Neural cell (in vitro differentiated cells): ENCODE data around the gene LYVE1.

Experiments used
- EP300 ChIP-seq: fragments of 450-650 bp; conservative IDR thresholded peaks from 2 replicates; pipeline ENCODE4 v1.6.1; 2014; ENCODE audit warnings: antibody characterized with exemption, mild to moderate bottlenecking, moderate library complexity; ENCODE audit not compliant: poor library complexity, severe bottlenecking
- EZH2 ChIP-seq: fragments of 200-600, 300-800 bp; shearing (Covaris generic), sonication (generic); IDR thresholded peaks from 2 replicates; pipeline ENCODE4 v1.6.1; 2014; ENCODE audit warnings: antibody characterized with exemption, low read length, borderline replicate concordance, mild to moderate bottlenecking; ENCODE audit not compliant: insufficient read depth, poor library complexity, severe bottlenecking
- POLR2AphosphoS5 ChIP-seq: IDR thresholded peaks from 2 replicates; pipeline ENCODE4 v1.6.1; 2012
- RAD21 ChIP-seq: fragments of 450-650 bp; conservative IDR thresholded peaks from 2 replicates; pipeline ENCODE4 v1.6.1; 2014; ENCODE audit warnings: antibody characterized with exemption, mild to moderate bottlenecking, moderate library complexity
- SMC3 ChIP-seq: fragments of 450-650 bp; conservative IDR thresholded peaks from 2 replicates; pipeline ENCODE4 v1.6.1; 2014; ENCODE audit warnings: antibody characterized with exemption, mild to moderate bottlenecking, moderate library complexity; ENCODE audit not compliant: poor library complexity
- TAF1 ChIP-seq: IDR thresholded peaks from 2 replicates; pipeline ENCODE4 v1.6.1; 2012; ENCODE audit warnings: low read depth
- TF ChIP-seq, protein P1 (sequence below): fragments of 450-650 bp; IDR thresholded peaks from 2 replicates; pipeline ENCODE4 v1.5.1; 2014; ENCODE audit warnings: antibody characterized with exemption, mild to moderate bottlenecking, moderate library complexity; ENCODE audit not compliant: poor library complexity, severe bottlenecking
- TF ChIP-seq, protein P2 (sequence below): IDR thresholded peaks from 2 replicates; pipeline ENCODE4 v1.6.1; 2012; ENCODE audit warnings: borderline replicate concordance

DNA sequence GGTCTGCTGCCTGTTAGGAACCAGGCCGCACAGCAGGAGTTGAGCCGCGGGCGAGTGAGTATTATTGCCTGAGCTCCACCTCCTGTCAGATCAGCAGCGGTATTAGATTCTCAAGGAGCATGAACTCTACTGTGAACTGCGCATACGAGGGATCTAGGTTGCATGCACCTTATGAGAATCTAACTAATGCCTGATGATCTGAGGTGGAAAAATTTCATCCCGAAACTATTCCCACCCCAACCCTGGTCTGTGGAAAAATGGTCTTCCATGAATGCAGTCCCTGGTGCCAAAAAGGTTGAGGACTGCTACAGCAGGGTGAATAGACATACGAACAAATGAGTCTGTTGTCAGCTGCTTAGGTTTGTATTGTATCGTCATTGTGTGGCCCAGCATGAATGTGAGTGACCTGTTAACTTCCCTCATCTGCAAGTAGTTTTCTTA, 57.3 kb downstream of the LYVE1 start:
- TF ChIP-seq, protein P1, sequence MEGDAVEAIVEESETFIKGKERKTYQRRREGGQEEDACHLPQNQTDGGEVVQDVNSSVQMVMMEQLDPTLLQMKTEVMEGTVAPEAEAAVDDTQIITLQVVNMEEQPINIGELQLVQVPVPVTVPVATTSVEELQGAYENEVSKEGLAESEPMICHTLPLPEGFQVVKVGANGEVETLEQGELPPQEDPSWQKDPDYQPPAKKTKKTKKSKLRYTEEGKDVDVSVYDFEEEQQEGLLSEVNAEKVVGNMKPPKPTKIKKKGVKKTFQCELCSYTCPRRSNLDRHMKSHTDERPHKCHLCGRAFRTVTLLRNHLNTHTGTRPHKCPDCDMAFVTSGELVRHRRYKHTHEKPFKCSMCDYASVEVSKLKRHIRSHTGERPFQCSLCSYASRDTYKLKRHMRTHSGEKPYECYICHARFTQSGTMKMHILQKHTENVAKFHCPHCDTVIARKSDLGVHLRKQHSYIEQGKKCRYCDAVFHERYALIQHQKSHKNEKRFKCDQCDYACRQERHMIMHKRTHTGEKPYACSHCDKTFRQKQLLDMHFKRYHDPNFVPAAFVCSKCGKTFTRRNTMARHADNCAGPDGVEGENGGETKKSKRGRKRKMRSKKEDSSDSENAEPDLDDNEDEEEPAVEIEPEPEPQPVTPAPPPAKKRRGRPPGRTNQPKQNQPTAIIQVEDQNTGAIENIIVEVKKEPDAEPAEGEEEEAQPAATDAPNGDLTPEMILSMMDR, result no peak
- no peak for TF ChIP-seq RAD21
- TF ChIP-seq POLR2AphosphoS5, result peak; percentile 25
- no peak for TF ChIP-seq EZH2
- no peak for TF ChIP-seq EP300
- TF ChIP-seq SMC3, result no peak
- TF ChIP-seq, protein P2, sequence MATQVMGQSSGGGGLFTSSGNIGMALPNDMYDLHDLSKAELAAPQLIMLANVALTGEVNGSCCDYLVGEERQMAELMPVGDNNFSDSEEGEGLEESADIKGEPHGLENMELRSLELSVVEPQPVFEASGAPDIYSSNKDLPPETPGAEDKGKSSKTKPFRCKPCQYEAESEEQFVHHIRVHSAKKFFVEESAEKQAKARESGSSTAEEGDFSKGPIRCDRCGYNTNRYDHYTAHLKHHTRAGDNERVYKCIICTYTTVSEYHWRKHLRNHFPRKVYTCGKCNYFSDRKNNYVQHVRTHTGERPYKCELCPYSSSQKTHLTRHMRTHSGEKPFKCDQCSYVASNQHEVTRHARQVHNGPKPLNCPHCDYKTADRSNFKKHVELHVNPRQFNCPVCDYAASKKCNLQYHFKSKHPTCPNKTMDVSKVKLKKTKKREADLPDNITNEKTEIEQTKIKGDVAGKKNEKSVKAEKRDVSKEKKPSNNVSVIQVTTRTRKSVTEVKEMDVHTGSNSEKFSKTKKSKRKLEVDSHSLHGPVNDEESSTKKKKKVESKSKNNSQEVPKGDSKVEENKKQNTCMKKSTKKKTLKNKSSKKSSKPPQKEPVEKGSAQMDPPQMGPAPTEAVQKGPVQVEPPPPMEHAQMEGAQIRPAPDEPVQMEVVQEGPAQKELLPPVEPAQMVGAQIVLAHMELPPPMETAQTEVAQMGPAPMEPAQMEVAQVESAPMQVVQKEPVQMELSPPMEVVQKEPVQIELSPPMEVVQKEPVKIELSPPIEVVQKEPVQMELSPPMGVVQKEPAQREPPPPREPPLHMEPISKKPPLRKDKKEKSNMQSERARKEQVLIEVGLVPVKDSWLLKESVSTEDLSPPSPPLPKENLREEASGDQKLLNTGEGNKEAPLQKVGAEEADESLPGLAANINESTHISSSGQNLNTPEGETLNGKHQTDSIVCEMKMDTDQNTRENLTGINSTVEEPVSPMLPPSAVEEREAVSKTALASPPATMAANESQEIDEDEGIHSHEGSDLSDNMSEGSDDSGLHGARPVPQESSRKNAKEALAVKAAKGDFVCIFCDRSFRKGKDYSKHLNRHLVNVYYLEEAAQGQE, result no peak
- no peak for TF ChIP-seq TAF1
